IMR-90 (cell line): ENCODE results near the gene CES1. TPM values are rescaled to one million over a fixed set of nuclear protein-coding genes. Genes with fewer than 3 reads are reported as not detected.

Source experiments
- ATAC-seq: fragments of 200-7000 bp; cut with Tn5 transposase; 2 replicates; pipeline ENCODE4 v1.9.1; 2020; ENCODE audit warnings: low read depth, mild to moderate bottlenecking, moderate library complexity
- BruUV-seq: library from RNA; stranded (reverse); fragments of 400-500 nt; replicated peaks from 2 replicates; lab custom pipeline; 2021; lab: Mats Ljungman, UMichigan
- CTCF ChIA-PET: fragments of 300-600 bp; formaldehyde crosslinking; extraction: SDS; loops from one replicate; lab custom pipeline; 2021; ENCODE audit warnings: antibody characterized with exemption; lab: Yijun Ruan, JAX
- POLR2A ChIA-PET: fragments of 300-600 bp; sonication (Branson Sonifier 250); formaldehyde crosslinking; loops from one replicate; lab custom pipeline; 2022; ENCODE audit warnings: antibody characterized with exemption; ENCODE audit not compliant: unreplicated experiment; lab: Charles Lee
- DNase-seq: peaks from one replicate; pipeline ENCODE4 v3.0.0; 2013
- H2AFZ ChIP-seq: replicated peaks from 2 replicates; pipeline ENCODE3; 2013; ENCODE audit warnings: low read length, mild to moderate bottlenecking; ENCODE audit not compliant: poor library complexity
- H2AK5ac ChIP-seq: 2 replicates; pipeline ENCODE4 v1.6.1; 2013; ENCODE audit warnings: low read depth, low read length, inconsistent platforms
- H2AK9ac ChIP-seq: replicated peaks from 2 replicates; pipeline ENCODE3; 2013; ENCODE audit warnings: mild to moderate bottlenecking, low read depth, low read length, moderate library complexity; ENCODE audit not compliant: poor library complexity
- H2BK120ac ChIP-seq: 2 replicates; pipeline ENCODE4 v1.6.1; 2013; ENCODE audit warnings: low read depth, low read length, inconsistent platforms
- H2BK15ac ChIP-seq: 3 replicates; pipeline ENCODE4 v1.6.1; 2013; ENCODE audit warnings: low read depth, low read length, inconsistent platforms
- H2BK20ac ChIP-seq: 2 replicates; pipeline ENCODE4 v1.6.1; 2013; ENCODE audit warnings: low read depth, mild to moderate bottlenecking, inconsistent platforms, low read length, moderate library complexity
- H2BK5ac ChIP-seq: 2 replicates; pipeline ENCODE4 v1.6.1; 2013; ENCODE audit warnings: mild to moderate bottlenecking, low read depth, low read length, inconsistent platforms; ENCODE audit not compliant: poor library complexity, severe bottlenecking
- H3K14ac ChIP-seq: replicated peaks from 2 replicates; pipeline ENCODE4 v1.6.1; 2013; ENCODE audit warnings: low read depth, low read length, inconsistent platforms
- H3K18ac ChIP-seq: 2 replicates; pipeline ENCODE4 v1.6.1; 2013; ENCODE audit warnings: low read depth, low read length, control low read depth
- H3K23ac ChIP-seq: 2 replicates; pipeline ENCODE4 v1.6.1; 2013; ENCODE audit warnings: low read depth, low read length, inconsistent platforms
- H3K27ac ChIP-seq: 2 replicates; pipeline ENCODE4 v1.5.1; 2013; ENCODE audit warnings: mild to moderate bottlenecking, control low read depth, low read length; ENCODE audit not compliant: insufficient read depth
- H3K27me3 ChIP-seq: 2 replicates; pipeline ENCODE4 v1.6.1; 2013; ENCODE audit warnings: low read length; ENCODE audit not compliant: control insufficient read depth, insufficient read depth
- H3K36me3 ChIP-seq: 2 replicates; pipeline ENCODE4 v1.6.1; 2013; ENCODE audit warnings: low read length, mixed read lengths; ENCODE audit not compliant: control insufficient read depth, insufficient read depth
- H3K4ac ChIP-seq: 2 replicates; pipeline ENCODE4 v1.6.1; 2013; ENCODE audit warnings: low read depth, low read length, inconsistent platforms
- H3K4me1 ChIP-seq: 2 replicates; pipeline ENCODE4 v1.6.1; 2013; ENCODE audit warnings: low read length, mixed read lengths; ENCODE audit not compliant: control insufficient read depth, insufficient read depth
- H3K4me2 ChIP-seq: 2 replicates; pipeline ENCODE4 v1.6.1; 2013; ENCODE audit warnings: low read depth, mild to moderate bottlenecking, control low read depth, low read length, moderate library complexity
- H3K4me3 ChIP-seq: 2 replicates; pipeline ENCODE4 v1.5.1; 2013; ENCODE audit warnings: low read depth, mild to moderate bottlenecking, control low read depth, low read length, moderate library complexity; ENCODE audit not compliant: insufficient read depth
- H3K56ac ChIP-seq: 2 replicates; pipeline ENCODE4 v1.6.1; 2013; ENCODE audit warnings: low read length, inconsistent platforms; ENCODE audit not compliant: insufficient read depth; ENCODE audit errors: extremely low read depth
- H3K79me1 ChIP-seq, 2 experiments: 2 replicates each; pipeline ENCODE4 v1.6.1; 2013; ENCODE audit warnings: low read length in 2 of 2, inconsistent platforms in 1 of 2, low read depth in 1 of 2
- H3K9ac ChIP-seq: 2 replicates; pipeline ENCODE4 v1.6.1; 2013; ENCODE audit warnings: low read depth, low read length, control low read depth
- H3K9me1 ChIP-seq: 2 replicates; pipeline ENCODE4 v1.6.1; 2013; ENCODE audit warnings: low read length, inconsistent platforms; ENCODE audit not compliant: insufficient read depth
- H3K9me3 ChIP-seq: 2 replicates; pipeline ENCODE4 v1.6.1; 2013; ENCODE audit warnings: low read length; ENCODE audit not compliant: control insufficient read depth, insufficient read depth
- H4K20me1 ChIP-seq: 2 replicates; pipeline ENCODE4 v1.6.1; 2013; ENCODE audit warnings: low read length, inconsistent platforms; ENCODE audit not compliant: insufficient read depth
- H4K5ac ChIP-seq: 2 replicates; pipeline ENCODE4 v1.6.1; 2013; ENCODE audit warnings: mild to moderate bottlenecking, low read depth, low read length, control low read depth
- H4K8ac ChIP-seq, 2 experiments: 2 replicates each; pipeline ENCODE4 v1.6.1; 2013; ENCODE audit warnings: low read depth in 2 of 2, low read length in 2 of 2, control low read depth in 1 of 2, inconsistent platforms in 1 of 2
- H4K91ac ChIP-seq: 2 replicates; pipeline ENCODE4 v1.6.1; 2013; ENCODE audit warnings: low read depth, low read length, inconsistent platforms; ENCODE audit not compliant: insufficient read depth
- BHLHE40 ChIP-seq: fragments of 150-350 bp; IDR thresholded peaks from 2 replicates; pipeline ENCODE4 v1.6.1; 2016; ENCODE audit warnings: mild to moderate bottlenecking, low read depth, low read length
- CEBPB ChIP-seq: IDR thresholded peaks from 2 replicates; pipeline ENCODE4 v1.6.1; 2012; ENCODE audit warnings: low read depth, low read length, improper control_type of control experiment
- CHD1 ChIP-seq: IDR thresholded peaks from 2 replicates; pipeline ENCODE4 v1.6.1; 2012; ENCODE audit warnings: low read depth, low read length, improper control_type of control experiment
- ELK1 ChIP-seq: fragments of 150-350 bp; IDR thresholded peaks from 2 replicates; pipeline ENCODE4 v1.6.1; 2016; ENCODE audit warnings: low read depth, mild to moderate bottlenecking, low read length, moderate library complexity, borderline replicate concordance
- FOS ChIP-seq: fragments of 150-350 bp; IDR thresholded peaks from 2 replicates; pipeline ENCODE4 v1.6.1; 2016; ENCODE audit warnings: low read depth, low read length
- MAFK ChIP-seq: IDR thresholded peaks from 2 replicates; pipeline ENCODE4 v1.6.1; 2012; ENCODE audit warnings: low read depth, low read length, improper control_type of control experiment
- MAZ ChIP-seq: IDR thresholded peaks from 2 replicates; pipeline ENCODE4 v1.6.1; 2012; ENCODE audit warnings: low read depth, mild to moderate bottlenecking, low read length, improper control_type of control experiment, moderate library complexity, borderline replicate concordance
- MXI1 ChIP-seq: IDR thresholded peaks from 2 replicates; pipeline ENCODE4 v1.6.1; 2012; ENCODE audit warnings: low read depth, mild to moderate bottlenecking, low read length, moderate library complexity, borderline replicate concordance
- NFE2L2 ChIP-seq: fragments of 150-350 bp; IDR thresholded peaks from 2 replicates; pipeline ENCODE4 v1.6.1; 2016; ENCODE audit warnings: low read depth, mild to moderate bottlenecking, low read length
- RAD21 ChIP-seq: IDR thresholded peaks from 2 replicates; pipeline ENCODE4 v1.6.1; 2012; ENCODE audit warnings: low read length, improper control_type of control experiment
- RCOR1 ChIP-seq: IDR thresholded peaks from 2 replicates; pipeline ENCODE4 v1.6.1; 2012; ENCODE audit warnings: mild to moderate bottlenecking, low read length, improper control_type of control experiment; ENCODE audit not compliant: insufficient replicate concordance
- RFX5 ChIP-seq: IDR thresholded peaks from 2 replicates; pipeline ENCODE4 v1.8.0; 2012; ENCODE audit warnings: low read depth, mild to moderate bottlenecking, low read length, moderate library complexity
- WGBS, 2 experiments: methylation state at CpG; one replicate each; pipeline versions ENCODE4 v1.1.5 to v1.1.7; 2013; ENCODE audit warnings: missing lambda C conversion rate in 2 of 2; ENCODE audit not compliant: insufficient read length in 1 of 2; ENCODE audit errors: extremely low coverage in 2 of 2; 5-methylcytosine and 5-hydroxymethylcytosine counted together
- dilution Hi-C: fragments of 300-500 bp; cut with HindIII; formaldehyde crosslinking; loops from one replicate; pipeline ENCODE4 v1.14.3; 2018; ENCODE audit warnings: low sequenced_read_pairs; ENCODE audit not compliant: unreplicated experiment
- in situ Hi-C: fragments of 300-500 bp; cut with MboI; formaldehyde crosslinking; loops from 3 replicates; pipeline ENCODE4 v1.14.3; 2019; ENCODE audit warnings: low sequenced_read_pairs, inconsistent platforms, mixed read lengths
- intact Hi-C: fragments of 100-400 bp; cut with micrococcal nuclease; formaldehyde crosslinking; loops from 2 replicates; pipeline ENCODE4 v1.10.0; 2022
- polyA plus RNA-seq, 3 experiments: library from polyadenylated mRNA; depleted of rRNA; stranded (reverse); fragments of >200 nt; gene quantifications; 2 replicates each; pipeline ENCODE4 v1.2.3, GENCODE V29; 2012; ENCODE audit warnings: low replicate concordance in 1 of 3
- total RNA-seq: library from RNA; depleted of rRNA; stranded (reverse); fragments of >200 nt; gene quantifications from 2 replicates; pipeline ENCODE4 v1.2.3, GENCODE V29; 2012
- TF ChIP-seq, protein P1 (sequence below): conservative IDR thresholded peaks from 2 replicates; pipeline ENCODE4 v1.5.1; 2012; ENCODE audit warnings: mild to moderate bottlenecking, low read depth, low read length, improper control_type of control experiment
- TF ChIP-seq, protein P2 (sequence below): fragments of 150-350 bp; IDR thresholded peaks from 2 replicates; pipeline ENCODE4 v1.6.1; 2017; ENCODE audit warnings: mild to moderate bottlenecking, antibody characterized with exemption, low read length, low read depth

The CES1 gene
- total and polyA plus RNA-seq, 2 of the 4 experiments (the other 2 are of a cell fraction) = 0.03 TPM; not detected in 1

DNA sequence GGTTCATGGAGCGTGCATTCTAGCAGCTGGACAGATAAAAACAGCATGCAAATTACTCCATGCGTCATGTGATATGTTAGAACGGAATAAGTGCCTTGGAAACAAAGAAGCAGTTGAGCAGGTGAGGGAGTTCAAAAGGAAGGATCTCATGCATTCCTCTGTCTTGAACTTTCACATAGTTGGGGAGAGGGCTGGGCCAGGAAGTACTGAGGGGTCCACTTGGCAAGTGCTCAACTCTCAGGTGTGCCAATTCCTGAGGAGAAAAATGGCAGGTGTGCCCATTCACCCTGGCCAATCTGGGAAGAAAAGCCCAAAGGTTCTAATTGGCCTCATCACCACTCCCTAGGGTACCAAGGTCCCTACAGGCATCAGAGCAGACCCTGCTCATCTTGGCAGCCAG lies 67.7 kb downstream of the CES1 start:
- intact Hi-C loops = no loop called here
- no peak overlapping the region for H3K23ac ChIP-seq
- no peak overlapping the region for H3K4me2 ChIP-seq
- CTCF ChIA-PET = no interaction called here
- no peak for DNase-seq
- no peak overlapping the region for H2AK5ac ChIP-seq
- H3K27ac ChIP-seq = no peak overlapping the region
- dilution Hi-C loops = no loop called here
- no peak overlapping the region for H4K8ac ChIP-seq
- H3K9ac ChIP-seq = no peak overlapping the region
- no peak overlapping the region for H2BK5ac ChIP-seq
- no peak overlapping the region for H2BK15ac ChIP-seq
- no peak overlapping the region for H4K91ac ChIP-seq
- no peak overlapping the region for H3K56ac ChIP-seq
- no peak overlapping the region for H2BK20ac ChIP-seq
- no peaks in the 10 kb centered on the region for H4K20me1 ChIP-seq
- no TSS peak for BruUV-seq
- no peaks in the 10 kb centered on the region for H3K9me1 ChIP-seq
- in situ Hi-C loops = no loop called here
- H2AFZ ChIP-seq = no peak overlapping the region
- no peaks in the 10 kb centered on the region for H3K4me1 ChIP-seq
- 45% methylated on average over 1 of the region's 3 CpGs; no CpG with 5 or more reads in 1 of the 2 experiments for WGBS, 2 experiments
- H3K9me3 ChIP-seq = no peaks in the 10 kb centered on the region
- no peak for ATAC-seq
- no peak overlapping the region for H3K4ac ChIP-seq
- H3K18ac ChIP-seq = no peak overlapping the region
- TF ChIP-seq CHD1 (no peak), RFX5 (no peak), CEBPB (no peak), ELK1 (no peak), NFE2L2 (no peak), MAZ (no peak), FOS (no peak), RAD21 (no peak), RCOR1 (no peak), MAFK (no peak), BHLHE40 (no peak), MXI1 (no peak)
- TF ChIP-seq, protein P1, sequence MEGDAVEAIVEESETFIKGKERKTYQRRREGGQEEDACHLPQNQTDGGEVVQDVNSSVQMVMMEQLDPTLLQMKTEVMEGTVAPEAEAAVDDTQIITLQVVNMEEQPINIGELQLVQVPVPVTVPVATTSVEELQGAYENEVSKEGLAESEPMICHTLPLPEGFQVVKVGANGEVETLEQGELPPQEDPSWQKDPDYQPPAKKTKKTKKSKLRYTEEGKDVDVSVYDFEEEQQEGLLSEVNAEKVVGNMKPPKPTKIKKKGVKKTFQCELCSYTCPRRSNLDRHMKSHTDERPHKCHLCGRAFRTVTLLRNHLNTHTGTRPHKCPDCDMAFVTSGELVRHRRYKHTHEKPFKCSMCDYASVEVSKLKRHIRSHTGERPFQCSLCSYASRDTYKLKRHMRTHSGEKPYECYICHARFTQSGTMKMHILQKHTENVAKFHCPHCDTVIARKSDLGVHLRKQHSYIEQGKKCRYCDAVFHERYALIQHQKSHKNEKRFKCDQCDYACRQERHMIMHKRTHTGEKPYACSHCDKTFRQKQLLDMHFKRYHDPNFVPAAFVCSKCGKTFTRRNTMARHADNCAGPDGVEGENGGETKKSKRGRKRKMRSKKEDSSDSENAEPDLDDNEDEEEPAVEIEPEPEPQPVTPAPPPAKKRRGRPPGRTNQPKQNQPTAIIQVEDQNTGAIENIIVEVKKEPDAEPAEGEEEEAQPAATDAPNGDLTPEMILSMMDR = no peak
- TF ChIP-seq, protein P2, sequence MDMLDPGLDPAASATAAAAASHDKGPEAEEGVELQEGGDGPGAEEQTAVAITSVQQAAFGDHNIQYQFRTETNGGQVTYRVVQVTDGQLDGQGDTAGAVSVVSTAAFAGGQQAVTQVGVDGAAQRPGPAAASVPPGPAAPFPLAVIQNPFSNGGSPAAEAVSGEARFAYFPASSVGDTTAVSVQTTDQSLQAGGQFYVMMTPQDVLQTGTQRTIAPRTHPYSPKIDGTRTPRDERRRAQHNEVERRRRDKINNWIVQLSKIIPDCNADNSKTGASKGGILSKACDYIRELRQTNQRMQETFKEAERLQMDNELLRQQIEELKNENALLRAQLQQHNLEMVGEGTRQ = no peak
- no peaks in the 10 kb centered on the region for H3K79me1 ChIP-seq
- H3K4me3 ChIP-seq = no peak overlapping the region
- POLR2A ChIA-PET = no interaction called here
- H2AK9ac ChIP-seq = no peak overlapping the region
- H3K27me3 ChIP-seq = peaks cover 4% of the 10 kb centered on the region; the same call in 1 of the 2 replicates
- H4K5ac ChIP-seq = no peak overlapping the region
- H3K36me3 ChIP-seq = no peaks in the 10 kb centered on the region
- H2BK120ac ChIP-seq = no peak overlapping the region
- H3K14ac ChIP-seq = no peak overlapping the region
